Astrocyte (in vitro differentiated cells and primary cell): ENCODE measurements around the gene LMTK2. TPM values are rescaled to one million over a fixed set of nuclear protein-coding genes. Genes with fewer than 3 reads are reported as not detected.

Source experiments
- DNase-seq: peaks from one replicate; pipeline ENCODE4 v3.0.0-alpha.2; 2010; ENCODE audit warnings: low read depth
- FAIRE-seq: peaks from 2 replicates; lab custom pipeline; 2011; peaks lifted over from hg19 to GRCh38; lab: Jason Lieb, UNC
- H2AFZ ChIP-seq: 2 replicates; pipeline ENCODE4 v1.6.0; 2012; ENCODE audit warnings: low read depth, low read length, inconsistent platforms
- H3K27ac ChIP-seq: 2 replicates; pipeline ENCODE4 v1.5.1; 2011; ENCODE audit warnings: low read depth, low read length, inconsistent platforms
- H3K27me3 ChIP-seq: 2 replicates; pipeline ENCODE4 v1.6.0; 2011; ENCODE audit warnings: low read length, inconsistent platforms; ENCODE audit not compliant: insufficient read depth
- H3K36me3 ChIP-seq: 2 replicates; pipeline ENCODE4 v1.5.1; 2011; ENCODE audit warnings: low read length, inconsistent platforms; ENCODE audit not compliant: insufficient read depth
- H3K4me1 ChIP-seq: 2 replicates; pipeline ENCODE4 v1.5.1; 2011; ENCODE audit warnings: low read length, inconsistent platforms; ENCODE audit not compliant: insufficient read depth
- H3K4me2 ChIP-seq: 2 replicates; pipeline ENCODE4 v1.6.0; 2012; ENCODE audit warnings: low read length, inconsistent platforms
- H3K4me3 ChIP-seq: 2 replicates; pipeline ENCODE4 v1.5.1; 2011; ENCODE audit warnings: low read depth, mild to moderate bottlenecking, low read length, inconsistent platforms; ENCODE audit not compliant: insufficient read depth
- H3K79me2 ChIP-seq: 2 replicates; pipeline ENCODE4 v1.6.0; 2012; ENCODE audit warnings: mild to moderate bottlenecking, low read length, inconsistent platforms; ENCODE audit not compliant: insufficient read depth
- H3K9ac ChIP-seq: 2 replicates; pipeline ENCODE4 v1.6.0; 2012; ENCODE audit warnings: mild to moderate bottlenecking, low read length, inconsistent platforms
- H3K9me3 ChIP-seq: 2 replicates; pipeline ENCODE4 v1.5.1; 2012; ENCODE audit warnings: low read depth, mild to moderate bottlenecking, low read length, inconsistent platforms; ENCODE audit not compliant: insufficient read depth
- H4K20me1 ChIP-seq: 2 replicates; pipeline ENCODE4 v1.6.0; 2012; ENCODE audit warnings: low read length, inconsistent platforms; ENCODE audit not compliant: insufficient read depth
- H3K27ac Mint-ChIP-seq: one replicate; pipeline ENCODE4 v1.8.0; 2021; ENCODE audit warnings: mild to moderate bottlenecking, mixed read lengths; ENCODE audit not compliant: unreplicated experiment
- H3K27me3 Mint-ChIP-seq: one replicate; pipeline ENCODE4 v1.8.0; 2021; ENCODE audit warnings: low read depth, mixed read lengths; ENCODE audit not compliant: unreplicated experiment
- H3K36me3 Mint-ChIP-seq: one replicate; pipeline ENCODE4 v1.8.0; 2021; ENCODE audit warnings: low read depth, mixed read lengths; ENCODE audit not compliant: unreplicated experiment
- H3K4me1 Mint-ChIP-seq: one replicate; pipeline ENCODE4 v1.8.0; 2021; ENCODE audit warnings: low read depth, mixed read lengths; ENCODE audit not compliant: unreplicated experiment
- H3K4me3 Mint-ChIP-seq: one replicate; pipeline ENCODE4 v1.8.0; 2021; ENCODE audit warnings: mild to moderate bottlenecking, moderate library complexity, mixed read lengths; ENCODE audit not compliant: unreplicated experiment
- H3K9me3 Mint-ChIP-seq: one replicate; pipeline ENCODE4 v1.8.0; 2021; ENCODE audit warnings: mild to moderate bottlenecking, mixed read lengths; ENCODE audit not compliant: unreplicated experiment
- CTCF ChIP-seq: IDR thresholded peaks from 2 replicates; pipeline ENCODE4 v1.5.1; 2011; ENCODE audit warnings: low read depth, mild to moderate bottlenecking, inconsistent platforms, low read length, moderate library complexity; ENCODE audit not compliant: insufficient read depth
- EZH2 ChIP-seq: IDR thresholded peaks from 2 replicates; pipeline ENCODE4 v1.6.1; 2012; ENCODE audit warnings: mild to moderate bottlenecking, low read length, inconsistent platforms; ENCODE audit not compliant: insufficient read depth
- total RNA-seq: library from RNA; stranded (reverse); gene quantifications from 2 replicates; pipeline ENCODE4 v1.2.1, GENCODE V29; 2021

The LMTK2 gene
- total RNA-seq, 1 donor from 2014 or later = 15.2 TPM

GRCh38 chr7:98230746-98231471, 124.2 kb downstream of the LMTK2 start:
- Mint-ChIP-seq H3K4me1 (no peaks in the 10 kb centered on the region), H3K27ac (no peak overlapping the region), H3K9me3 (no peaks in the 10 kb centered on the region), H3K4me3 (no peak overlapping the region), H3K27me3 (no peaks in the 10 kb centered on the region), H3K36me3 (peaks cover 4% of the 10 kb centered on the region)
- no peak overlapping the region for H2AFZ ChIP-seq
- TF ChIP-seq CTCF (no peak), EZH2 (no peak)
- no peaks in the 10 kb centered on the region for H3K27me3 ChIP-seq
- no peak overlapping the region for H3K4me2 ChIP-seq
- no peak for DNase-seq
- no peak overlapping the region for H3K4me3 ChIP-seq
- no peak overlapping the region for H3K9ac ChIP-seq
- H3K79me2 ChIP-seq = no peaks in the 10 kb centered on the region
- H3K9me3 ChIP-seq = no peaks in the 10 kb centered on the region
- no peak for FAIRE-seq
- no peaks in the 10 kb centered on the region for H3K4me1 ChIP-seq
- no peaks in the 10 kb centered on the region for H4K20me1 ChIP-seq
- H3K27ac ChIP-seq = no peak overlapping the region
- no peaks in the 10 kb centered on the region for H3K36me3 ChIP-seq

GRCh38 chr7:98231493-98232262, 125.0 kb downstream of the LMTK2 start:
- H3K36me3 ChIP-seq = no peaks in the 10 kb centered on the region
- no peaks in the 10 kb centered on the region for H3K79me2 ChIP-seq
- no peaks in the 10 kb centered on the region for H3K27me3 ChIP-seq
- H3K27ac ChIP-seq = no peak overlapping the region
- H3K27me3 Mint-ChIP-seq = no peaks in the 10 kb centered on the region
- no peaks in the 10 kb centered on the region for H3K4me1 Mint-ChIP-seq
- H3K4me1 ChIP-seq = no peaks in the 10 kb centered on the region
- no peak overlapping the region for H3K27ac Mint-ChIP-seq
- H3K9me3 ChIP-seq = no peaks in the 10 kb centered on the region
- DNase-seq (no peak), FAIRE-seq (no peak)
- no peak for TF ChIP-seq CTCF
- no peak for TF ChIP-seq EZH2
- H3K36me3 Mint-ChIP-seq = peaks cover 2% of the 10 kb centered on the region
- H3K9ac ChIP-seq = no peak overlapping the region
- H3K4me2 ChIP-seq = no peak overlapping the region
- H4K20me1 ChIP-seq = no peaks in the 10 kb centered on the region
- H3K9me3 Mint-ChIP-seq = no peaks in the 10 kb centered on the region
- H2AFZ ChIP-seq = no peak overlapping the region
- no peak overlapping the region for H3K4me3 ChIP-seq
- no peak overlapping the region for H3K4me3 Mint-ChIP-seq

- H3K36me3 ChIP-seq = no peaks in the 10 kb centered on the region
- no peak for DNase-seq
- H3K27ac Mint-ChIP-seq = no peak overlapping the region
Measured at GRCh38 chr7:98232263-98232585, 125.6 kb downstream of the LMTK2 start.

More at GRCh38 chr7:98232263-98232585, 125.6 kb downstream of the LMTK2 start:
- no peaks in the 10 kb centered on the region for H3K9me3 ChIP-seq
- no peak overlapping the region for H3K4me3 Mint-ChIP-seq
- no peaks in the 10 kb centered on the region for H3K4me1 Mint-ChIP-seq
- no peak overlapping the region for H3K9ac ChIP-seq
- H3K9me3 Mint-ChIP-seq = no peaks in the 10 kb centered on the region
- no peaks in the 10 kb centered on the region for H3K27me3 Mint-ChIP-seq
- no peak overlapping the region for H2AFZ ChIP-seq
- no peak overlapping the region for H3K4me2 ChIP-seq
- H3K36me3 Mint-ChIP-seq = peaks cover 6% of the 10 kb centered on the region
- no peak for FAIRE-seq
- no peak overlapping the region for H3K4me3 ChIP-seq
- H3K27ac ChIP-seq = no peak overlapping the region
- H4K20me1 ChIP-seq = no peaks in the 10 kb centered on the region
- H3K4me1 ChIP-seq = no peaks in the 10 kb centered on the region
- no peaks in the 10 kb centered on the region for H3K79me2 ChIP-seq
- TF ChIP-seq CTCF (no peak), EZH2 (no peak)
- no peaks in the 10 kb centered on the region for H3K27me3 ChIP-seq
